ENCODE measurements around the gene MTUS2.

DNA sequence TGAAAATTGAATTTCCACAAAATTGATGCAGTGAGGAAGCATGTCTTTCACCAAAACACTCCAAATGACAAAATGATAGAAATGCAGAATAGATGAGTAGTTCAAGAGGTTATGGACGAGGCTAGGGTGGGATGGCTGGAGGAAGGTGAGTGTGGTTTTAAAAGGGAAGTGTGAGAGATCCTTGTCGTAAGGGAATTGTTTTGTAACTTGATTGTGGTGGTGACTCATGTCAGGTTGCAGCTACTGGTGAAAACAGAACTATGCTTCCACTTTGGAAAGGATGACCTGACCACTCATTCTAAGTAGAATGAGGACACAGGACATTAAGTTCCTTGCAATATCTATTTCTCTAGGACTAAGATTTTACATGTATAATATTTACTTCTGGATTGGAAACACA, 345.7 kb downstream of the MTUS2 start:
- no peak for TF ChIP-seq EP300 (IDR thresholded peaks at IDR 0.05)
- TF ChIP-seq, protein P1, sequence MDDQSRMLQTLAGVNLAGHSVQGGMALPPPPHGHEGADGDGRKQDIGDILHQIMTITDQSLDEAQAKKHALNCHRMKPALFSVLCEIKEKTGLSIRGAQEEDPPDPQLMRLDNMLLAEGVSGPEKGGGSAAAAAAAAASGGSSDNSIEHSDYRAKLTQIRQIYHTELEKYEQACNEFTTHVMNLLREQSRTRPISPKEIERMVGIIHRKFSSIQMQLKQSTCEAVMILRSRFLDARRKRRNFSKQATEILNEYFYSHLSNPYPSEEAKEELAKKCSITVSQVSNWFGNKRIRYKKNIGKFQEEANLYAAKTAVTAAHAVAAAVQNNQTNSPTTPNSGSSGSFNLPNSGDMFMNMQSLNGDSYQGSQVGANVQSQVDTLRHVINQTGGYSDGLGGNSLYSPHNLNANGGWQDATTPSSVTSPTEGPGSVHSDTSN (IDR thresholded peaks at IDR 0.05) = no peak
- TF ChIP-seq, protein P2, sequence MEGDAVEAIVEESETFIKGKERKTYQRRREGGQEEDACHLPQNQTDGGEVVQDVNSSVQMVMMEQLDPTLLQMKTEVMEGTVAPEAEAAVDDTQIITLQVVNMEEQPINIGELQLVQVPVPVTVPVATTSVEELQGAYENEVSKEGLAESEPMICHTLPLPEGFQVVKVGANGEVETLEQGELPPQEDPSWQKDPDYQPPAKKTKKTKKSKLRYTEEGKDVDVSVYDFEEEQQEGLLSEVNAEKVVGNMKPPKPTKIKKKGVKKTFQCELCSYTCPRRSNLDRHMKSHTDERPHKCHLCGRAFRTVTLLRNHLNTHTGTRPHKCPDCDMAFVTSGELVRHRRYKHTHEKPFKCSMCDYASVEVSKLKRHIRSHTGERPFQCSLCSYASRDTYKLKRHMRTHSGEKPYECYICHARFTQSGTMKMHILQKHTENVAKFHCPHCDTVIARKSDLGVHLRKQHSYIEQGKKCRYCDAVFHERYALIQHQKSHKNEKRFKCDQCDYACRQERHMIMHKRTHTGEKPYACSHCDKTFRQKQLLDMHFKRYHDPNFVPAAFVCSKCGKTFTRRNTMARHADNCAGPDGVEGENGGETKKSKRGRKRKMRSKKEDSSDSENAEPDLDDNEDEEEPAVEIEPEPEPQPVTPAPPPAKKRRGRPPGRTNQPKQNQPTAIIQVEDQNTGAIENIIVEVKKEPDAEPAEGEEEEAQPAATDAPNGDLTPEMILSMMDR (IDR thresholded peaks at IDR 0.05) = no peak
- TF ChIP-seq POLR2A (IDR thresholded peaks at IDR 0.05; ENCODE audit: low read length) = no peak
- no peak for TF ChIP-seq SREBF2 (IDR thresholded peaks at IDR 0.05)
- TF ChIP-seq, protein P3, sequence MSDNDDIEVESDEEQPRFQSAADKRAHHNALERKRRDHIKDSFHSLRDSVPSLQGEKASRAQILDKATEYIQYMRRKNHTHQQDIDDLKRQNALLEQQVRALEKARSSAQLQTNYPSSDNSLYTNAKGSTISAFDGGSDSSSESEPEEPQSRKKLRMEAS (IDR thresholded peaks at IDR 0.05) = no peak
